ENCODE data around the gene SELENON.

Gene SELENON

GRCh38 chr1:25810341-25811299, 10.6 kb downstream of the SELENON start:
- DNase-seq, result peak; percentile 82

- DNase-seq, result no peak
Observed at GRCh38 chr1:25811384-25812082, 11.5 kb downstream of the SELENON start.

GRCh38 chr1:25813071-25813733, 13.2 kb downstream of the SELENON start:
- no peak for DNase-seq

GRCh38 chr1:25813734-25814471, 13.9 kb downstream of the SELENON start:
- no peak for DNase-seq

GRCh38 chr1:25814549-25815087, 14.6 kb downstream of the SELENON start:
- DNase-seq, result no peak

- DNase-seq, result no peak
Observed at GRCh38 chr1:25815208-25816111, 15.5 kb downstream of the SELENON start.

- DNase-seq, result no peak
Observed at GRCh38 chr1:25816112-25816718, 16.2 kb downstream of the SELENON start.

- no peak for DNase-seq
Observed at GRCh38 chr1:25817840-25818501, 18.0 kb downstream of the SELENON start.

- no peak for DNase-seq
Observed at GRCh38 chr1:25818569-25818968, 18.6 kb downstream of the SELENON start.

- peak; percentile 95 for DNase-seq
Observed at GRCh38 chr1:25819491-25820246, 19.7 kb downstream of the SELENON start, which contains the start of gene MTFR1L. MTFR1L (plus strand) TSS chr1:25819954; CDS start chr1:25823105, 3,151 bp downstream.

GRCh38 chr1:25820247-25821111, 20.5 kb downstream of the SELENON start:
- DNase-seq, result peak; percentile 70

GRCh38 chr1:25821112-25821476, 21.1 kb downstream of the SELENON start:
- no peak for DNase-seq

GRCh38 chr1:25821630-25822091, 21.7 kb downstream of the SELENON start:
- DNase-seq, result no peak

- DNase-seq, result no peak
Observed at GRCh38 chr1:25825605-25826004, 25.6 kb downstream of the SELENON start.

- no peak for DNase-seq
Observed at GRCh38 chr1:25826571-25826970, 26.6 kb downstream of the SELENON start.

- no peak for DNase-seq
Observed at GRCh38 chr1:25828491-25828890, 28.5 kb downstream of the SELENON start.

- no peak for DNase-seq
Observed at GRCh38 chr1:25829046-25829445, 29.1 kb downstream of the SELENON start.

GRCh38 chr1:25831569-25832196, 31.7 kb downstream of the SELENON start:
- DNase-seq, result no peak
